ENCODE data around the gene PLEKHM1.

Gene PLEKHM1

DNA sequence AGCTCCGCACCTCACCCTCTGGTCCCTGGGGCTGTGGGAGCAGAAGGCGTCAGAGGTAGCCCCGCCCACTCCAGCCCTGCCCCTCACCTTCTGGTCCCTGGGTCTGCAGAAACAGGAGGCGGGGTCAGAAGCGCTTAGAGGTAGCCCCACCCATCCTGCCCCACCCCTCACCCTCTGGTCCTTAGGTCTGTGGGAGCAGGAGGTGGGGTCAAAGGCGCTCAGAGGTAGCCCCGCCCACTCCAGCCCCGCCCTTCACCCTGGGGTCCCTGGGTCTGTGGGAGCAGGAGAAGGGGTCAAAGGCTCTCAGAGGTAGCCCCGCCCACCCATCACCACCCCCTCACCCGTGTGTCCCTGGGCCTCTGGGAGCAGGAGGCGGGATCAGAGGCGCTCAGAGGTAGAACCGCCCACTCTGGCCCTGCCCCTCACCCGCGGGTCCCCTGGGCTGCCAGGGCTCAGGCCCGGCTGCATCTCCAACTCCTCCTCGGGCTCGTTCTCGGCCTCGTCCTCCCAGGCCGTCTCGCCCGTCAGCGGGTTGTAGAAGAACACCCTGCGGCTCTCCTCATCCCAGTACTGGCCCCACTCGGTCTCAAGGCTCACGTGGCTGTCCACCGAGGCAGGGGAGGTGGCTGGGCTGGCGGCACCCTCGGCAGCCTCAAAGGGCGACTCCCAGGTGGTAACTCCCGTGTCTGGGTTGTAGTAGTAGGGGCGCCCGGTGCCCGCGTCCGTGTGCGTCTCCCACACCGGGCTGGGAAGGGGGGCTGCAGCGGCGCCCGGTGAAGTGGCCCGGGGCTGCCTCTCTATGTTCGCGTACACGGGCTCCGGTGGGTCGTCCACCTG, 85.1 kb downstream of the PLEKHM1 start:
- TF ChIP-seq, protein P1, sequence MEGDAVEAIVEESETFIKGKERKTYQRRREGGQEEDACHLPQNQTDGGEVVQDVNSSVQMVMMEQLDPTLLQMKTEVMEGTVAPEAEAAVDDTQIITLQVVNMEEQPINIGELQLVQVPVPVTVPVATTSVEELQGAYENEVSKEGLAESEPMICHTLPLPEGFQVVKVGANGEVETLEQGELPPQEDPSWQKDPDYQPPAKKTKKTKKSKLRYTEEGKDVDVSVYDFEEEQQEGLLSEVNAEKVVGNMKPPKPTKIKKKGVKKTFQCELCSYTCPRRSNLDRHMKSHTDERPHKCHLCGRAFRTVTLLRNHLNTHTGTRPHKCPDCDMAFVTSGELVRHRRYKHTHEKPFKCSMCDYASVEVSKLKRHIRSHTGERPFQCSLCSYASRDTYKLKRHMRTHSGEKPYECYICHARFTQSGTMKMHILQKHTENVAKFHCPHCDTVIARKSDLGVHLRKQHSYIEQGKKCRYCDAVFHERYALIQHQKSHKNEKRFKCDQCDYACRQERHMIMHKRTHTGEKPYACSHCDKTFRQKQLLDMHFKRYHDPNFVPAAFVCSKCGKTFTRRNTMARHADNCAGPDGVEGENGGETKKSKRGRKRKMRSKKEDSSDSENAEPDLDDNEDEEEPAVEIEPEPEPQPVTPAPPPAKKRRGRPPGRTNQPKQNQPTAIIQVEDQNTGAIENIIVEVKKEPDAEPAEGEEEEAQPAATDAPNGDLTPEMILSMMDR (conservative IDR thresholded peaks at IDR 0.05): no peak
- TF ChIP-seq ZFX (IDR thresholded peaks at IDR 0.05): no peak
- no peak overlapping the region for H3K27ac ChIP-seq

DNA sequence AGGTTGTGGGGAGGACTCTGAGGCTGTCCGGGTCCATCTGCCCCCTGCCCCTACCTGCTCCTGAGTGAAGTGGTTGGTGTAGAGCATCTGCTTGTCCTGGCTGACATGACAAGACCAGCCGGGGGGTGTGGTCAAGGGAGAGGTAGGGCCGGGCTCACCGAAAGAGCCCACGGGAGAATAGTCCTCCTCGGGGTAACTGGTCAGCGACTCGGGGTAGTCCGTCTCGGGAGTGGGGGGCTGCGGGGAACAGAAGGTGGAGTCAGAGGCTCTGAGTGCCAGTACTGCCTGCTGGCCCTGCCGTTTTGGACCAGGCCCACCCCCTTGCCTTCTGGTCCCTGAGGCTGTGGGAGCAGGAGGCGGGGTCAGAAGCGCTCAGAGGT, 85.7 kb downstream of the PLEKHM1 start:
- TF ChIP-seq ZFX (IDR thresholded peaks at IDR 0.05): no peak
- TF ChIP-seq, protein P1 (conservative IDR thresholded peaks at IDR 0.05): no peak
- no peak overlapping the region for H3K27ac ChIP-seq

DNA sequence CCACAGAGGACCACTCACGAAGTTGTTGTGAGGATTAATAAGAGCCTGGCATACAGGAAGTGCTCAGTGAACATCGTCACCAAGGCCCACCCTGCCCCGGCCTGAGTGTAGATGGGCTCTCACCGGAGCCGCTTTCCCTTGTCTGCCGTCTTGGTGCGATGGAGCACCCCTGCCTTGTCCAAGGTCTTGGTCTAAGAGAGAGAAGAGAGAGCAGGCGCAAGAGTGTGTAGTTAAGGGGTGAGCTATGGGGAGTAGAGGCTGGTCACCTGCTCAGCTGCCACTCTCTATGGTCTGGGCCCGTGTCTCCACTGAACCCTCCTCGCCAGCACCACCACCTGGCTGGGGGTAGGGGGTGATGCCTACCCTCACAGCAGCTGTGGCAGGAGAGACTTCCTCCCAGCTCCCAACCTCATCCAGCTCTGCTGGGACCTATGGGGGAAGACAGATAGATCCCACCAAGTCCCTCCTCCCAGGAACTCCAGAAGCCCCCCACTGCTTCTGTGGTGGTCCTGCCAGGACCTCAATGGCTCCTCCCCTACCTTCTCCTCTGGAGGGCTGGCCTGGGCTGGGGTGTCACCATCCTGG, 86.5 kb downstream of the PLEKHM1 start:
- H3K27ac ChIP-seq: no peak overlapping the region
- TF ChIP-seq, protein P1 (conservative IDR thresholded peaks at IDR 0.05): no peak
- no peak for TF ChIP-seq ZFX (IDR thresholded peaks at IDR 0.05)

DNA sequence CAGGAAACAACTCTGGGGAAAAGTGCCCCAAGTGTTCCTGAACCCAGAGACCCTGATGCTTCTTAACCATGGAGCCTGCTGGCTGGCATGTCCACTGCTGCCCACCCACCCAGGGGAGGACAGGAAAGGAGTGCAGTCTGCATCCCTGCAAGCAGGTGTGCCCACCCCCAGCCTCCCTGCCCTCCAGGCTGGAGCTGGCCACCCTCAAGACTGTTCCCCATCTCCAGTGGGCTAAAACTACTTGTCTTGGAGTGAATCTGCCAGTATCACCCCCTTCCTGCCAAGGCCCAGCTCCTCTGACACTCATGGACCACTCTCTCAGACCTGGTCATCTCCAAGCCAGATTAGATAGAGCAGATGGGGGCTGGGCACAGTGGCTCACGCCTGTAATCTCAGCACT, 87.6 kb downstream of the PLEKHM1 start:
- TF ChIP-seq ZFX (IDR thresholded peaks at IDR 0.05): no peak
- TF ChIP-seq, protein P1 (conservative IDR thresholded peaks at IDR 0.05): no peak
- H3K27ac ChIP-seq: no peak overlapping the region

DNA sequence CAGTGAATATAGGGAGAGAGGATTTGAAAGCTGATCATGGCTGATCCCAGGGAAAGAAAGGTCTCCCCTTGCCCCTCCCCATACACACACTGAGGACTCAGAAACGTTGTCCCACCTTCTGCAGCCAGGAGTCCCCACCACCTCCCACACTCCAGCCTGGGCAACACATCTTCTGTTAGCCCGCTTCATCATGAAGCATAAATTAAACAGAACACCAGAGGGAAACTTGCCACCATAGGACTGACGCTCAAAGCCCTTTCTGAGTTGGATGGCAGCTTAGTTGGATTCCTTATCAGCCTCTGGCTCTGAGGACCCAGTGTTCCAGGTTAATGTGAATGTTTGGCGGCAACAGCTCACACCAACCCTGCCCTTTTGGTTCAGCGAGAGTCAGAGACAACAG, 91.7 kb downstream of the PLEKHM1 start:
- H3K27ac ChIP-seq: no peak overlapping the region
- TF ChIP-seq ZFX (IDR thresholded peaks at IDR 0.05): no peak
- TF ChIP-seq, protein P1 (conservative IDR thresholded peaks at IDR 0.05): no peak

DNA sequence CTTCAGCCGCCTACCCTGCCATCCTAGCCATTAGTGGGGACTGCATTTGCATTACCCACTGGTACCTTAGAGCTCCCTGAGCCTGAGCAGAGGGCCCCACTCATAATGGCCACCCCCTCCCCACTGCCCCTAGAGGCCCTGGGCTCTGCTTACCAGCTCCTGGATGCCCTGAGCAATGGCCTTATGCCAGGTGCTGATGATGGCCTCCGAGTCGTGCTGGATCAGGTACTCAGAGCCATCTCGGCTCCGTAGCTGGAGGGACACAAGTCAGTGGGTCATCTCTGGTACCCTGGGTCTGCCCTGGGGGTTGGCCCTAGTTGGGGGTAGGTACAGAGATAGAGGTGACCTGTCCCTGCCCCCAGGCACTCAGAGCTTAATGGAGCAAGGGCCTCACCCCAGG, 92.7 kb downstream of the PLEKHM1 start:
- TF ChIP-seq, protein P1 (conservative IDR thresholded peaks at IDR 0.05): no peak
- TF ChIP-seq ZFX (IDR thresholded peaks at IDR 0.05): no peak
- no peak overlapping the region for H3K27ac ChIP-seq

DNA sequence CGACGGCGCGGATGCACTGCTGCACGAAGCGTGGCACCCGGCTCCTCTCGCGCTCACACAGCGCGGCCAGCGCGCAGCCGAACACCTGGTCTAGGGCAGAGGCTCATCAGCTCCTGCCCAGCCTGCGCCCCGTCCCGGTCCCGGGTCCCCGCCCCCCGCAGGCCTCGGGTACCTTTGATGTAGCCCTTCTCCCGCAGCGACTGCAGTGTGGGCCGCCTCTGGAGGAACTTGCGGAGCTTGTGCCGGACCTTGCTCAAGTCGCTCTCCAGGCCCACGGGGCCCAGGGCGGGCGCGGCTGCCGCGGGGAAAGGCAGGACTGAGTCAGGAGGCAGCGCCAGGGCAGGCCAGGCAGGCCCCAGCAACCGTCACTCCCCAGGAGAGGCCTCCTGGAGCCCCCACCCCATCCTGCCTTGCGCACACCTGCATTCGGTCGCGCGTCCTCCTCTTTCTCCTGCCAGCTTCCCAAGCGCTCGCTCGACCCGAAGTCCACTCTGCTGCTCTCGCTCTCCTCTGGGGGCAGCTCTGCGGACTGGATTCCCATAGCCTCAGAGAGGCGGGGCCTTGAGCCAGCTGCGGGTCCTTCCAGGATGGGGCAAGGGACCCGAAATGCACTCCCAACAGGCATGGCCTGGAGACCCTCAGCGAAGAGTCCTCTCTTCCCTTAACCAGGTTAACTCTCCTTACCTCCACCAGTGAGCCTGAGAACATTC, 93.9 kb downstream of the PLEKHM1 start:
- no peak for TF ChIP-seq ZFX (IDR thresholded peaks at IDR 0.05)
- TF ChIP-seq, protein P1 (conservative IDR thresholded peaks at IDR 0.05): no peak
- H3K27ac ChIP-seq: no peak overlapping the region

All from C4-2B (cell line).